Measurements from ENCODE around the gene FGF10. TPM values are rescaled to one million over a fixed set of nuclear protein-coding genes. Genes with fewer than 3 reads are reported as not detected.

Gene FGF10
- polyA plus RNA-seq, 4 donors, result 0.81 to 2.4 (median 1.4) TPM; not detected in 1

GRCh38 chr5:44372028-44372427 lies 17.2 kb downstream of the FGF10 start:
- 79 to 81% (median 80%) methylated on average over 4 of the region's 4 CpGs for WGBS, 3 donors
- no peak overlapping the region for H3K4me3 ChIP-seq (ENCODE audit: low read depth in 1 of 3, low read length in 3 of 3)
- H3K4me1 ChIP-seq (ENCODE audit: control insufficient read depth in 3 of 3, insufficient read depth in 2 of 3, low read depth in 1 of 3, low read length in 2 of 3), result no peaks in the 10 kb centered on the region
- H3K36me3 ChIP-seq (ENCODE audit: control insufficient read depth in 3 of 3, insufficient read depth in 2 of 3, low read depth in 1 of 3, low read length in 3 of 3), result no peaks in the 10 kb centered on the region
- FAIRE-seq (no peak), DNase-seq (no peak)
- H3K9me3 ChIP-seq (ENCODE audit: control insufficient read depth in 2 of 2, insufficient read depth in 1 of 2, low read depth in 1 of 2, low read length in 1 of 2), result no peaks in the 10 kb centered on the region
- H3K27ac ChIP-seq (ENCODE audit: low read depth in 1 of 3, low read length in 2 of 3), result no peak overlapping the region
- no peaks in the 10 kb centered on the region for H3K27me3 ChIP-seq (ENCODE audit: control insufficient read depth in 3 of 3, insufficient read depth in 3 of 3, low read length in 3 of 3)

- WGBS, 3 donors, result 16 to 70% (median 18%) methylated on average over 1 of the region's 1 CpG
- no peaks in the 10 kb centered on the region for H3K4me1 ChIP-seq (ENCODE audit: control insufficient read depth in 3 of 3, insufficient read depth in 2 of 3, low read depth in 1 of 3, low read length in 2 of 3)
- FAIRE-seq, result no peak
These were observed 22.0 kb downstream of the FGF10 start for GRCh38 chr5:44367203-44367602.

GRCh38 chr5:44365345-44365744 lies 23.9 kb downstream of the FGF10 start:
- H3K36me3 ChIP-seq (ENCODE audit: control insufficient read depth in 3 of 3, insufficient read depth in 2 of 3, low read depth in 1 of 3, low read length in 3 of 3), result no peaks in the 10 kb centered on the region
- no peaks in the 10 kb centered on the region for H3K27me3 ChIP-seq (ENCODE audit: control insufficient read depth in 3 of 3, insufficient read depth in 3 of 3, low read length in 3 of 3)
- H3K4me1 ChIP-seq (ENCODE audit: control insufficient read depth in 3 of 3, insufficient read depth in 2 of 3, low read depth in 1 of 3, low read length in 2 of 3), result no peaks in the 10 kb centered on the region
- no peaks in the 10 kb centered on the region for H3K9me3 ChIP-seq (ENCODE audit: control insufficient read depth in 2 of 2, insufficient read depth in 1 of 2, low read depth in 1 of 2, low read length in 1 of 2)
- FAIRE-seq (no peak), DNase-seq (no peak)
- 45 to 49% (median 48%) methylated on average over 2 of the region's 2 CpGs for WGBS, 3 donors
- no peak overlapping the region for H3K27ac ChIP-seq (ENCODE audit: low read depth in 1 of 3, low read length in 2 of 3)
- no peak overlapping the region for H3K4me3 ChIP-seq (ENCODE audit: low read depth in 1 of 3, low read length in 3 of 3)

More at GRCh38 chr5:44367203-44367602, 22.0 kb downstream of the FGF10 start:
- DNase-seq, result no peak
- H3K9me3 ChIP-seq (ENCODE audit: control insufficient read depth in 2 of 2, insufficient read depth in 1 of 2, low read depth in 1 of 2, low read length in 1 of 2), result no peaks in the 10 kb centered on the region
- no peaks in the 10 kb centered on the region for H3K36me3 ChIP-seq (ENCODE audit: control insufficient read depth in 3 of 3, insufficient read depth in 2 of 3, low read depth in 1 of 3, low read length in 3 of 3)
- no peak overlapping the region for H3K27ac ChIP-seq (ENCODE audit: low read depth in 1 of 3, low read length in 2 of 3)
- H3K27me3 ChIP-seq (ENCODE audit: control insufficient read depth in 3 of 3, insufficient read depth in 3 of 3, low read length in 3 of 3), result no peaks in the 10 kb centered on the region
- no peak overlapping the region for H3K4me3 ChIP-seq (ENCODE audit: low read depth in 1 of 3, low read length in 3 of 3)

- no peaks in the 10 kb centered on the region for H3K27me3 ChIP-seq (ENCODE audit: control insufficient read depth in 3 of 3, insufficient read depth in 3 of 3, low read length in 3 of 3)
- H3K27ac ChIP-seq (ENCODE audit: low read depth in 1 of 3, low read length in 2 of 3), result no peak overlapping the region
- WGBS, 3 donors, result 88 to 92% (median 90%) methylated on average over 2 of the region's 2 CpGs
- no peak overlapping the region for H3K4me3 ChIP-seq (ENCODE audit: low read depth in 1 of 3, low read length in 3 of 3)
- no peak for FAIRE-seq
- no peaks in the 10 kb centered on the region for H3K36me3 ChIP-seq (ENCODE audit: control insufficient read depth in 3 of 3, insufficient read depth in 2 of 3, low read depth in 1 of 3, low read length in 3 of 3)
- no peak for DNase-seq
- no peaks in the 10 kb centered on the region for H3K9me3 ChIP-seq (ENCODE audit: control insufficient read depth in 2 of 2, insufficient read depth in 1 of 2, low read depth in 1 of 2, low read length in 1 of 2)
- H3K4me1 ChIP-seq (ENCODE audit: control insufficient read depth in 3 of 3, insufficient read depth in 2 of 3, low read depth in 1 of 3, low read length in 2 of 3), result no peaks in the 10 kb centered on the region
These were observed 25.1 kb downstream of the FGF10 start for GRCh38 chr5:44364097-44364496.

- Histone ChIP-seq H3K27me3 (ENCODE audit: control insufficient read depth in 3 of 3, insufficient read depth in 3 of 3, low read length in 3 of 3) (no peaks in the 10 kb centered on the region), H3K4me3 (ENCODE audit: low read depth in 1 of 3, low read length in 3 of 3) (no peak overlapping the region), H3K36me3 (ENCODE audit: control insufficient read depth in 3 of 3, insufficient read depth in 2 of 3, low read depth in 1 of 3, low read length in 3 of 3) (no peaks in the 10 kb centered on the region), H3K9me3 (ENCODE audit: control insufficient read depth in 2 of 2, insufficient read depth in 1 of 2, low read depth in 1 of 2, low read length in 1 of 2) (no peaks in the 10 kb centered on the region), H3K4me1 (ENCODE audit: control insufficient read depth in 3 of 3, insufficient read depth in 2 of 3, low read depth in 1 of 3, low read length in 2 of 3) (no peaks in the 10 kb centered on the region), H3K27ac (ENCODE audit: low read depth in 1 of 3, low read length in 2 of 3) (no peak overlapping the region)
- no peak for FAIRE-seq
- 77 to 79% (median 79%) methylated on average over 1 of the region's 1 CpG for WGBS, 3 donors
- DNase-seq, result no peak
These were observed 27.7 kb downstream of the FGF10 start for GRCh38 chr5:44361342-44362001.

GRCh38 chr5:44360919-44361318 lies 28.3 kb downstream of the FGF10 start:
- H3K9me3 ChIP-seq (ENCODE audit: control insufficient read depth in 2 of 2, insufficient read depth in 1 of 2, low read depth in 1 of 2, low read length in 1 of 2), result no peaks in the 10 kb centered on the region
- no peaks in the 10 kb centered on the region for H3K36me3 ChIP-seq (ENCODE audit: control insufficient read depth in 3 of 3, insufficient read depth in 2 of 3, low read depth in 1 of 3, low read length in 3 of 3)
- H3K27me3 ChIP-seq (ENCODE audit: control insufficient read depth in 3 of 3, insufficient read depth in 3 of 3, low read length in 3 of 3), result no peaks in the 10 kb centered on the region
- no peak for DNase-seq
- no peak for FAIRE-seq
- no peak overlapping the region for H3K4me3 ChIP-seq (ENCODE audit: low read depth in 1 of 3, low read length in 3 of 3)
- no peak overlapping the region for H3K27ac ChIP-seq (ENCODE audit: low read depth in 1 of 3, low read length in 2 of 3)
- no peaks in the 10 kb centered on the region for H3K4me1 ChIP-seq (ENCODE audit: control insufficient read depth in 3 of 3, insufficient read depth in 2 of 3, low read depth in 1 of 3, low read length in 2 of 3)

- no peaks in the 10 kb centered on the region for H3K9me3 ChIP-seq (ENCODE audit: control insufficient read depth in 2 of 2, insufficient read depth in 1 of 2, low read depth in 1 of 2, low read length in 1 of 2)
- 88 to 90% (median 89%) methylated on average over 2 of the region's 2 CpGs for whole genome bisulfite sequencing, 3 donors
- H3K4me3 ChIP-seq (ENCODE audit: low read depth in 1 of 3, low read length in 3 of 3), result no peak overlapping the region
These were observed 30.8 kb downstream of the FGF10 start for GRCh38 chr5:44358421-44358820.

GRCh38 chr5:44356231-44356630 lies 33.0 kb downstream of the FGF10 start:
- 66 to 88% (median 83%) methylated on average over 1 of the region's 1 CpG for WGBS, 3 donors
- H3K36me3 ChIP-seq (ENCODE audit: control insufficient read depth in 3 of 3, insufficient read depth in 2 of 3, low read depth in 1 of 3, low read length in 3 of 3), result no peaks in the 10 kb centered on the region
- H3K4me3 ChIP-seq (ENCODE audit: low read depth in 1 of 3, low read length in 3 of 3), result no peak overlapping the region
- no peaks in the 10 kb centered on the region for H3K4me1 ChIP-seq (ENCODE audit: control insufficient read depth in 3 of 3, insufficient read depth in 2 of 3, low read depth in 1 of 3, low read length in 2 of 3)
- DNase-seq, result no peak
- no peaks in the 10 kb centered on the region for H3K9me3 ChIP-seq (ENCODE audit: control insufficient read depth in 2 of 2, insufficient read depth in 1 of 2, low read depth in 1 of 2, low read length in 1 of 2)
- no peaks in the 10 kb centered on the region for H3K27me3 ChIP-seq (ENCODE audit: control insufficient read depth in 3 of 3, insufficient read depth in 3 of 3, low read length in 3 of 3)
- FAIRE-seq, result no peak
- no peak overlapping the region for H3K27ac ChIP-seq (ENCODE audit: low read depth in 1 of 3, low read length in 2 of 3)

More at GRCh38 chr5:44358421-44358820, 30.8 kb downstream of the FGF10 start:
- no peak overlapping the region for H3K27ac ChIP-seq (ENCODE audit: low read depth in 1 of 3, low read length in 2 of 3)
- FAIRE-seq, result no peak
- DNase-seq, result no peak
- H3K4me1 ChIP-seq (ENCODE audit: control insufficient read depth in 3 of 3, insufficient read depth in 2 of 3, low read depth in 1 of 3, low read length in 2 of 3), result no peaks in the 10 kb centered on the region
- H3K36me3 ChIP-seq (ENCODE audit: control insufficient read depth in 3 of 3, insufficient read depth in 2 of 3, low read depth in 1 of 3, low read length in 3 of 3), result no peaks in the 10 kb centered on the region
- H3K27me3 ChIP-seq (ENCODE audit: control insufficient read depth in 3 of 3, insufficient read depth in 3 of 3, low read length in 3 of 3), result no peaks in the 10 kb centered on the region

GRCh38 chr5:44345871-44346270 lies 43.3 kb downstream of the FGF10 start:
- H3K4me3 ChIP-seq (ENCODE audit: low read depth in 1 of 3, low read length in 3 of 3), result no peak overlapping the region
- H3K27ac ChIP-seq (ENCODE audit: low read depth in 1 of 3, low read length in 2 of 3), result no peak overlapping the region
- H3K9me3 ChIP-seq (ENCODE audit: control insufficient read depth in 2 of 2, insufficient read depth in 1 of 2, low read depth in 1 of 2, low read length in 1 of 2), result no peaks in the 10 kb centered on the region
- DNase-seq (no peak), FAIRE-seq (no peak)
- no peaks in the 10 kb centered on the region for H3K4me1 ChIP-seq (ENCODE audit: control insufficient read depth in 3 of 3, insufficient read depth in 2 of 3, low read depth in 1 of 3, low read length in 2 of 3)
- no peaks in the 10 kb centered on the region for H3K27me3 ChIP-seq (ENCODE audit: control insufficient read depth in 3 of 3, insufficient read depth in 3 of 3, low read length in 3 of 3)
- WGBS, 3 donors, result 39 to 58% (median 56%) methylated on average over 2 of the region's 2 CpGs
- no peaks in the 10 kb centered on the region for H3K36me3 ChIP-seq (ENCODE audit: control insufficient read depth in 3 of 3, insufficient read depth in 2 of 3, low read depth in 1 of 3, low read length in 3 of 3)
